Stimulated activated CD4-positive, alpha-beta T cell treated with anti-CD3 and anti-CD28 coated beads, Interleukin-4, amount 100 ng/mL, for 4 hours (primary cell): Measurements from ENCODE around the gene ARHGAP42.
"Not testable (repeated sequence)": the region's sequence is repeated elsewhere in the genome, so short reads cannot be mapped to it uniquely, and the experiment has no call there.

ENCODE experiments used
- DNase-seq, 2 experiments: peaks; one replicate each; pipeline ENCODE4 v3.0.0-alpha.2; 2020

The ARHGAP42 gene

DNA sequence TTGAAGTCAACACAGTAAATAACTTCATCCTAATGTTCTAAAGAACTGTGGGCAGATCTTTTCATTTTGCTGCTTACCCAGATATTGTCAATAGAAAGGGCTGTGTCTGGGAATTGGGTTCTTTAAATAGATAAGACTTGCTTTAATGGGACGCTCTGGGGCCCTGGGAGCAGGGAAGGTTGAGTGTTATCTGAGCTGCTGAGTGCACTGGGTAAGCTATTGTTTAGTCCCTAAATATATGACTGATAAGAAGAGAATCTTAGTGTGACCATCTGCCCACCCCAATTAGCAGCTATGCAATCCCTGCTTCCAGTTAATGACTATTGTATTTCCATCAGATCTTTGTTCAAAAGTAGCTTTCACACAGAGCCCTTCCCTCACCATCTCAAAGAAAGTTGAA is 44.4 kb downstream of the ARHGAP42 start:
- DNase-seq: no peak

DNA sequence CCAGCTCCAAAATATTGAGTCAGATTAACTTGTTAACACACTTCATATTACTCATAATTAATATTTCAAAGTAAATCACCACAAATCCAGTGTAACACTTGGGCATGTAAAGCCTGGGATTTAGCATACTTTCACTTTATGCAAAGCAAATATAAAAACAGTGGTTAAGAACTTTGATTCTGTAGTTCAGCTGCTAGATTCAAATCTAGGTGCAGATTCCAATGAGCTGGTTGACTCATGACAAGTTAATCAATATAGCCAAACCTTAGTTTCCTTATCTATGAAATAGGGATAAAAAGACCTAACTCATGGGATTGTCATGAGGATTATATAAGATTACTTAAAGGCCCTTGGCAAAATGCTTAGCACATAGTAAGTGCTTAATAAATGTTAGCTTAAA is 45.9 kb downstream of the ARHGAP42 start:
- no peak for DNase-seq

DNA sequence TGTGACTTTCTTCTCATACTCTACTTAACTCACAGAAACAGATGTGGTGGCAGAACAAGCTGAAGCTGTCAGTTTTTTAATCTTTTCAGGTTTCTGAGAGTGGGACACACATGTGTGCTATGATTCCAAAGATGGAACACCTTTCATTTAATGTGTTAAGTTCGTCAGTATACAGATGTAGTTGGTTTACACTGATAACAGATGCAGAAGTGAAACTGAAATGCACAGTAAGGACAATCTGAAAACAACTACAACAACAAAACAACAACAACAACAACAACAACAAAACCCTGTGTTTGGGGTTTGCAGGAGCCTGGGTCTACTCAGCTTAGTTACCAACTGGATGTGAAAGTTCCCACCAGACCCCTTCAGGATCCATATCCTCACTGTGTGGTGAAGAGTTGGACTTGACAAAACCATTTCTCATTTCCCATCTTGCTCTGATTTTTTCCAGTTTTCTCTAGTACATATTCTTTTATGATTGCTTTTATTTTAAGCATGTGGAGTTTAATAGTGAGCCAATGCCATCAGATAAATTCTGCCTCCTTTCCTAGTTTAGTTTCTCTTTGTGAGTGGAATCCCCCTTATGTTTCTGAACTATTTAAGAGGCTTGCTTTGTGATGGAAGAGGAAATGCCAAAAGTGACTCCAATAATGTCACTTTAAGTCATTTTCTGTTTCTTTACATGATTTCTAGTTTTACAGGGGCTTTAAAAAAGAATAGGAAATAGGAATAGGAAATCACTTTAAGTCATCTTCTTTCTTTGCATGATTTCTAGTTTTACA is 47.8 kb downstream of the ARHGAP42 start:
- DNase-seq: no peak

DNA sequence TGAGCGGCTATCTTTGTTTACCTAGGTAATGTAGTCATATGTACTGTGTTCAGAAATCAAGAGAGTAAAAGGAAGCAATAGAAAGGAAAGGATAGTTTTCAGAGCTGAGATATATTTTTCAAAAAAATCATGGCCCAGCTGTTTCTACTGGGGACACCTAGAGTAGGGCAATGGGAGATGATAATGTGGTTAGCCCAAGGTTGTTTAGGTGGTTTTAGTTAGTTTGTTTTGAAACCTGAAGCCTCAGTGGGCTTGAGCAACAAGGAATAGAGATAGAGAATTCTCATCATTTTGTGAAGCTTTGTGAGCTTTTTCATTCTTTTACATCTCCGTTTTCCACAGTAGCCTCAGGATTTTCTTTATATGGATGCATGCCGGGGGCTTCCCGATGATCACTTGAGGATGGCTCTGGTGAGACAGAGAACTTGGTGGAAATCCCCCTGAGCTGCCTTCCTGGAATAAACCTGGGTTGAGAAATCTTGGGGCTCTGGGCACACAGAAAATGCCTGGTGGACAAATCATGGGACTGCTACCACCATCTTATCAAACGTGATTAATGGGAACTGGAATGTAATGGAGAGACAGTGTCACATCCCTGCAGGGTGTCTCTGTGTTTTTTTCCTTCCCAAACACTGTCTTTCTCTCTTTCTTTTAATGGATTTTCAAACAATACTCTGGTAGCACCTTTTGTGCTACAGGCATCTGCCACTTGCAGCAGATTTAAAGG is 49.0 kb downstream of the ARHGAP42 start:
- no peak for DNase-seq

- DNase-seq: no peak
These were observed 51.7 kb downstream of the ARHGAP42 start for GRCh38 chr11:100738701-100739270.

DNA sequence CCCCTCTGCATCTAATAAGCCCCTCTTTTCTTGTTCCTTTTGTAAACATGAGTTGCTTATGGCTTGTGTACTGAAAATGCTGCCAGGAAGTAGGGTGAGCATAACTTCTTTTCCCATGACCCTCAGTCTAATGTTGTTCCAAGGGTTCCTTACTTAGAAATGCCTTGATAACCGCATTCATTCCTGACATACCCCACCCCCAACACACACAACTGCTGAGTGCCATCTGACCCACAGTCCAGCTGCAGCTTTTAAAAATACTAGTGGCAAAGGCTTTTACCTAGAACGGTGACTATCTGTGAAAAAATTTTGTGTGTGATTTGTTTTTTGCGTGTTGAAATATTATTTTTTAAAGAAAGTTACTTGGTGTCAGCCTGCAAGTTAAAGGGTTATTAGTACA is 52.6 kb downstream of the ARHGAP42 start:
- no peak for DNase-seq

DNA sequence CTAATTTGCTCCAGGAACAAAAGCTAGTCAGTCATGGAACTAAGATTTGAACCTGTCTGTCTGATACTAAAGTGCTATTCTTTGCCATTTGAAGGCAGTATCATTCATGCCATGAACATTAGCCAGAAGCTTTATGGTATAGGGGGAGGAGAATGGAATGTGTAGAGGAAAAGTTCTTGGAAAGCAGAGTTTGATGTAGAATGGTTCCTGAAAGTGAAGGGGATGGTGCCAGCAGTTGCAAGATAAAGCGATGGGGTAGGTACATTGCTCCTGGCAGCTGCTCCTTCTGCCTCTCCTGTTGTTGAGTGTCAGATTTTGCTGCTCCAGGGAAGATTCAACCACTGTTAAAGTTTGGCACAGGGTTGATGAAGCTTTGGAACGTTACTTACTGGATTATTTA is 53.4 kb downstream of the ARHGAP42 start:
- no peak for DNase-seq

GRCh38 chr11:100741866-100742625 is 55.0 kb downstream of the ARHGAP42 start:
- no peak for DNase-seq

DNA sequence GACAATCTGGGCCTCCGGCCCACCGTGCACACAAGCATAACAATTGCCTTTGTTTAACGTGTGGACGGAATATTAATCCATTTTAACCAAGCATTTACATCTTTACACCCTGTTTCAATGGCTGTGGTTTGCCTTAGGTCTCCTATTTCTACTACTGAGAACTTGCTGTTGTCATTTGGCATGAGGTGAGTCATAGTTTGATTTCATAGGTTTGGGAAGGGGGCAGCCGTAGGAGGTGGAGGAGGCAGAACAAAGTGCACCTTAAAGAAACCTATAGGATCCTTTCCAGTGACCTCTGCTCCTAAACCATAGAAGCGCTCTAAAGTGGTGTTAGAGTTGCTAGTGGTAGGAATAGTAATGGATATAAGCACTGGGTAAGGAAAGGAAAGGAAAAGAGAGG is 59.4 kb downstream of the ARHGAP42 start:
- DNase-seq: no peak

DNA sequence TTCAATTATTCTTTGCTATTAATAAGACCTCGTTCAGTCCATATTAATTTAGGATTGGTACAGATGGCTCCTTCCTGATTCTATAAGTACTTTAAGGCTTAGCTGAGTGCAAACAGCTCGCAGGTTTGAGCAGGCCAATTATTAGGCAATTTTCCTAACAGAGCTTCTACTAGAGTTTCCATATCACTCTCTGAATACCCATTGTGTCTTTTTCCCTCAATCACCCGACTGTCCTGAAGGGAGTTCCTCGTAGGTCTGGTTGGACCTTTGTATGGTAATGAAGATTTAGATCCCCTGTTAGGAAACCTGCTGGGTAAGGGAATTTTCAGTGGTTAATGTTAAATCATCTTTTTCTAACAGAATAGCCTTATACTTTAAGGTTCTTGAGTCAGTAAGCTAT is 61.1 kb downstream of the ARHGAP42 start:
- no peak for DNase-seq

GRCh38 chr11:100749887-100750565 is 62.9 kb downstream of the ARHGAP42 start:
- not testable (repeated sequence) for DNase-seq

GRCh38 chr11:100750566-100750891 is 63.4 kb downstream of the ARHGAP42 start:
- DNase-seq: not testable (repeated sequence)

GRCh38 chr11:100752371-100753171 is 65.5 kb downstream of the ARHGAP42 start:
- DNase-seq: no peak

- no peak for DNase-seq
These were observed 66.1 kb downstream of the ARHGAP42 start for GRCh38 chr11:100753172-100753543.

GRCh38 chr11:100753571-100753970 is 66.5 kb downstream of the ARHGAP42 start:
- no peak for DNase-seq

GRCh38 chr11:100756559-100756958 is 69.5 kb downstream of the ARHGAP42 start:
- no peak for DNase-seq

DNA sequence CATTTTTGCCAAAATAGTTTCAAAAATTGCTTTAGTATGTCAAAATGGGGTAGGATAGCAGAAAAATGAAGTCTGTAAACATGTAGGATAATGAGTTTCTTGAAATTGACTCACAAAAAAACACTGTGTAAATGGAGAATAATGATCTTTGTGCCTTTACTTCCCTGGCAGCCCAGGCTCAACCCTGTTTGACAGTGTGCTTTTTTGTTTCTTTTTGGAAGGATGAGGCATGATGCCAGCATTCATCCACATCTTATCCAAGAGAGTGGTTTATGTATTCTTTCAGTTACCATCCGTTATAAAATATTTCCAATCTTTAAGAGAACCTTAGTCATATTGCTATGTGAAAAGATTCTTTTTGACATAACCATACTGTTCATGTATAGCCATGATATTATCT is 70.6 kb downstream of the ARHGAP42 start:
- no peak for DNase-seq

- no peak for DNase-seq
These were observed 72.0 kb downstream of the ARHGAP42 start for GRCh38 chr11:100759106-100759505.

- DNase-seq: no peak
These were observed 72.8 kb downstream of the ARHGAP42 start for GRCh38 chr11:100759856-100760255.

GRCh38 chr11:100760744-100761143 is 73.7 kb downstream of the ARHGAP42 start:
- DNase-seq: no peak

DNA sequence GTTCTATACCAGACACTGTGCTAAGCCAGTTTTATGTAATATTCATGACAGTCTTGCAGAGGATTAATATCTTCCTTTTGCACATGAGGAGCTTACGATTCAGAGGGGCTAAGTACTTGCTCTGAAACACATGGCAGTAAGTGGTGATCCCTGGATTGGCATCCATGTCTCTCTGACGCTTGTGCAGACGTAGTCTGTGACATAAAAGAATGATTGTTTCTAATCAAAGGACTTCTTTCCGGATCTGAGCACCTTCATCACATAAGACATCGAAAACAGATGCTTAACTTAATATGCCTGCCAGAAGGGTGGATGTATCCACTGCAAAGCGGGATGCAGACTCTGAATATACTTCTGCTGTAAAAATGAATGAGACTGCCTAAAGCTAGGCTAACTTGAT is 74.8 kb downstream of the ARHGAP42 start:
- no peak for DNase-seq

DNA sequence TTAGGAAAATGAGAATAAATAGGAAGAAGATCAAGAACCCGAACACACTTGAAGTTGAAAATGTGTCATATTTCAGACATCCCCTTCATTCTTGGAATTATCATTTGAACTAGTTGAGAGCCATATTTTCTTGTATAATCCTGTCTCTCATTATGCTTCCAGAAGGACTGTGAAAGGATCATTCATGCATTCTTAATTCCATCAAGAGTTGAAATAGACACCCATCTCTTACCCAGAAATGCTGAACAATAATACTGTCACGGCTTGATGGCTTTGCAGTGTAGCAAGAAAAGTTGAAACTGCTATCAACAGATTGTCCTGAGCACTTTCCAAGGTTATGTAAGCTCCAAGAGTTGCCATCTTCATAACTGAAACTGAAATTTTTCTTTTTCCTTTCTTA is 79.7 kb downstream of the ARHGAP42 start:
- no peak for DNase-seq
